Measurements from ENCODE around the gene KRT82. TPM values are rescaled to one million over a fixed set of nuclear protein-coding genes. Genes with fewer than 3 reads are reported as not detected.

The KRT82 gene
- total RNA-seq, 4 donors from 2014 or later, result not detected

DNA sequence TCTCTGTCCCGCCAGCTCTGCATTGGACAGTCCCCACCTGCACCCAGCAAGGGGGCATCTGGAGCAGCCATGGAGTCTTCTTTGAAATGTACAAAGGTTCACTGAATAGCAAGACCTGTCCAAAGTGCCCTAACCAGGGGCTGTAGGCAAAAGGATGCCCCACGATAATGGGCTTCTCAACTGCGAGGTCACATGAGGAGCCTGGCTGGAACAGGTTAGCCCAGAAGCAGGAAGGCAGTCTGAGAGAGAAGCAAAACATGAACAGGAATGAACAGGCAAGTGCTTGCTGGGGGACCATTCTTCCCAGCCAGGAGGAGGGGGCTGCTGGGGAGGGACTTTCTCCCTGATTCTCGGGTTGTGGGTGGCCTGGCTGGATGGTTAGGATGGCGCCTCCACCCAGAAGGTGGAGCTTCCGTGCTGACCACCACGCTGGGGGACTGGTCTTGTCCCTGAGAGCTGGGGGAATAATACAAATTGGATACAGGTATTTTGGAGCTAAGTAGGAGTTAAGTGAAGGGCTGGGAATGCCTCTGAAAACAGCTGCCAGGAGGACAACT, 46.0 kb downstream of the KRT82 start:
- 41 to 81% methylated on average over 3 to 7 of the region's 7 CpGs for WGBS, 2 donors (ENCODE audit: low coverage in 1 of 2)
- Histone ChIP-seq H3K27me3 (no peaks in the 10 kb centered on the region), H3K4me3 (no peak overlapping the region), H3K36me3 (no peaks in the 10 kb centered on the region), H3K27ac (no peak overlapping the region), H3K4me1 (no peaks in the 10 kb centered on the region), H3K9me3 (no peaks in the 10 kb centered on the region)
- TF ChIP-seq POLR2AphosphoS5 (IDR thresholded peaks at IDR 0.05) (no peak), POLR2A (IDR thresholded peaks at IDR 0.05) (no peak), EP300 (IDR thresholded peaks at IDR 0.05; ENCODE audit: low read depth) (no peak)
- TF ChIP-seq, protein P1, sequence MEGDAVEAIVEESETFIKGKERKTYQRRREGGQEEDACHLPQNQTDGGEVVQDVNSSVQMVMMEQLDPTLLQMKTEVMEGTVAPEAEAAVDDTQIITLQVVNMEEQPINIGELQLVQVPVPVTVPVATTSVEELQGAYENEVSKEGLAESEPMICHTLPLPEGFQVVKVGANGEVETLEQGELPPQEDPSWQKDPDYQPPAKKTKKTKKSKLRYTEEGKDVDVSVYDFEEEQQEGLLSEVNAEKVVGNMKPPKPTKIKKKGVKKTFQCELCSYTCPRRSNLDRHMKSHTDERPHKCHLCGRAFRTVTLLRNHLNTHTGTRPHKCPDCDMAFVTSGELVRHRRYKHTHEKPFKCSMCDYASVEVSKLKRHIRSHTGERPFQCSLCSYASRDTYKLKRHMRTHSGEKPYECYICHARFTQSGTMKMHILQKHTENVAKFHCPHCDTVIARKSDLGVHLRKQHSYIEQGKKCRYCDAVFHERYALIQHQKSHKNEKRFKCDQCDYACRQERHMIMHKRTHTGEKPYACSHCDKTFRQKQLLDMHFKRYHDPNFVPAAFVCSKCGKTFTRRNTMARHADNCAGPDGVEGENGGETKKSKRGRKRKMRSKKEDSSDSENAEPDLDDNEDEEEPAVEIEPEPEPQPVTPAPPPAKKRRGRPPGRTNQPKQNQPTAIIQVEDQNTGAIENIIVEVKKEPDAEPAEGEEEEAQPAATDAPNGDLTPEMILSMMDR (IDR thresholded peaks at IDR 0.05), result no peak
- no peak for DNase-seq
- intact Hi-C loops (cut with DNase I; ENCODE audit: low total_unique reads) (no loop called here), in situ Hi-C loops (cut with MboI; ENCODE audit: low pct_ligation_motif_present in 1 of 4, low pct_unique_long_range_greater_than_20kb in 1 of 4, low sequenced_read_pairs in 3 of 4) (no loop called here)

DNA sequence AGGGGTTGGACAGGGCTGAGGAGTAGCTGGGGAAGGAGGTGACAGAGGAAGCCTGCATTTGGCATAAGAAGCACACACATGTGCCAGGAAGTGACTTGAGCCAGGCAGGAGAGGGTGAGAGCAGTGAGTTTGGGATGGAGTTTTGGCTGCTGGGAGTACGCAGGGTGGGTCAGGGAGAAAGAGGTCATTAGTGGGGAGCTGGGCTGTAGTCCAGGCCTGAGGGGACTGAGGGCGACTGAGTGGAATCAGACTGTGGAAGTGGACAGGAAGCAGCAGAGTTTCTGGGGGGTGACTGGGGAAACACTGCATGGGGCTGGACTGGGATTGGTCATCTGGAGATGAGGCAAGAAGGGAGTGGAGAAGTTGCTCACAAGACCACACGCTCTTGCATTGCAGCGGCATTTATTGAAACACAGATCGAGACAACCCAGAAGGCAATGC, 46.5 kb downstream of the KRT82 start:
- no peaks in the 10 kb centered on the region for H3K27me3 ChIP-seq
- no peaks in the 10 kb centered on the region for H3K9me3 ChIP-seq
- H3K36me3 ChIP-seq, result no peaks in the 10 kb centered on the region
- intact Hi-C loops (cut with DNase I; ENCODE audit: low total_unique reads) (no loop called here), in situ Hi-C loops (cut with MboI; ENCODE audit: low pct_ligation_motif_present in 1 of 4, low pct_unique_long_range_greater_than_20kb in 1 of 4, low sequenced_read_pairs in 3 of 4) (no loop called here)
- H3K4me3 ChIP-seq, result no peak overlapping the region
- WGBS, 2 donors (ENCODE audit: low coverage in 1 of 2), result 86 to 88% methylated on average over 3 to 5 of the region's 5 CpGs
- no peak for DNase-seq
- no peak for TF ChIP-seq POLR2A (IDR thresholded peaks at IDR 0.05)
- no peak for TF ChIP-seq EP300 (IDR thresholded peaks at IDR 0.05; ENCODE audit: low read depth)
- TF ChIP-seq, protein P1 (IDR thresholded peaks at IDR 0.05), result no peak
- TF ChIP-seq POLR2AphosphoS5 (IDR thresholded peaks at IDR 0.05), result no peak
- H3K4me1 ChIP-seq, result no peaks in the 10 kb centered on the region
- no peak overlapping the region for H3K27ac ChIP-seq

DNA sequence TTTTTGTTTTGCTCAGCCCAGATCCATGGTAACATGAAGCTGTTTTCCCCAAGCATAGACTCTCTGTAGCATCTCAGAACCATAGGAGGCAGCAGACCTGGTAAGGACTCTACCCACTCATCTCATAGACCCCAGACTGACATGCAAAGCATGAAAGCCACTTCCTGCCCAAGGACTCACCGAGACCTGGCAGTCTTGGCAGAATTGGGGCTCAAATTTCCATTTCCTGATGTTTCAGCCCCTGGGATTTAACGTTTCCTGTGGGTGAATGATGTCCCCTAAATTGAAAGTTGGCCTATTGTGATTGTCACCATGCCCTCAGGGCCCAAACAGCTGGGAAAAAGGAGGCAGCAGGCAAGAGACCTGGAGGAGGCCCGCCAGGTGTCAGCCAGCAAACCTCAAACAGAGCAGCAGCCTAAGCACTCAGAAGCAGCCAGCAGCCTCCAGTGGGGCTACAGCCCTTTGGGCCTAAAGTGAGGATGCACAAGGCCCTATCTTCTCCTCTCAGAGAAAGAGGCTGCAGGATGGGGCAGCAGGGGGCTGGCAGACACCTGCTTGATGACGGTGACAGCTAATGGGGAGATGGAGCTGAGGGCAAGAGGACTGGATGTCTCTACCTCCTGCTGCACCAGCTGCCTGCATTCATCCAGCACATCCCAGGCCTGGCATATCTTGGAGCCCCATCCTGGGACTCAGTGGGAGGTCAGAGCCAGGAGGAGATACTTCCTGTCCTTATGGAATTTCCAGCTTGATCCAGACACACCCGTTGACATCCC, 47.4 kb downstream of the KRT82 start:
- no peaks in the 10 kb centered on the region for H3K9me3 ChIP-seq
- intact Hi-C loops (cut with DNase I; ENCODE audit: low total_unique reads), result no loop called here
- no peak for DNase-seq
- H3K36me3 ChIP-seq, result no peaks in the 10 kb centered on the region
- 40 to 71% methylated on average over 2 to 5 of the region's 5 CpGs for WGBS, 2 donors (ENCODE audit: low coverage in 1 of 2)
- in situ Hi-C loops (cut with MboI; ENCODE audit: low pct_ligation_motif_present in 1 of 4, low pct_unique_long_range_greater_than_20kb in 1 of 4, low sequenced_read_pairs in 3 of 4), result no loop called here
- TF ChIP-seq POLR2AphosphoS5 (IDR thresholded peaks at IDR 0.05) (no peak), POLR2A (IDR thresholded peaks at IDR 0.05) (no peak), EP300 (IDR thresholded peaks at IDR 0.05; ENCODE audit: low read depth) (no peak)
- TF ChIP-seq, protein P1 (IDR thresholded peaks at IDR 0.05), result no peak
- no peaks in the 10 kb centered on the region for H3K4me1 ChIP-seq
- no peaks in the 10 kb centered on the region for H3K27me3 ChIP-seq
- no peak overlapping the region for H3K4me3 ChIP-seq
- no peak overlapping the region for H3K27ac ChIP-seq

DNA sequence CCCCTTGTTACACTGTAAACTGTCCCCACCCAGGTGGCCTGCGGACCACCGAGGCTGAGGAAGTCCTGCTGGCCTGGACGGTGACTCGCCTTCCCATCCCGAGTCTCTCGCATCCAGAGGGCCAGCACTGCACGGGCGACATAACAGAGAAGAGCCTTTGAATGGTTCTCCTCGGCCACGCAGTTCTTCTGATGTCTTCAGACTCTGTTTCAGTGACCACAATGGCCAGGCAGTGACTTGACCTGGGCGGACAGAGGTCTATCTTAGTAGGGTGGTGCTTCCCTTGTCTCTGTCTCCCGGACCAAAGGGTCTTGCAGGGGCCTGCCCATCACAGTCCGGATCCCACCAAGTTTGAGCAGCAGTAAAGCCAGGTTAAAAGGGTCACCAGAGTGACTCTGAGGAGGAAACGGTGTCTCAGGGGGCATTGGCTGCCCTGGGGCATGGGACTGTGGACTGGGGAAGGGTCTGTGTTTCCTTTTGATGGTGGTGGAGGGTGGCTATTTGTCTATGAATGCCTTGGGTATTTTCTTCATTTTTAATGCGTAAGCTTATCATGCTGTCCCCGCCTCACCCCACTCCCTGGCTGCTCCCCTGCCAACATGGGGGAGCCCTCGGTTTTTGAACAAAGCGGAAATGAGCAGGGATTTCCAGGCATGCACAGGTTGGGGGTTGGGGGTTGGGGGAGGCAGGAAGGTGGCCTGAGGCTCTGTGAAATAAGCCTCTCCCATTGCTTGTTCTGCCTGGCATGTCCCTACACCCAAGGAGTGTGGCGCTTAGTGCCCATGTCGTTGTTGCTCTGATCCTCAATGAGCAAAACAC, 49.2 kb downstream of the KRT82 start:
- Histone ChIP-seq H3K4me3 (no peak overlapping the region), H3K27me3 (no peaks in the 10 kb centered on the region), H3K36me3 (no peaks in the 10 kb centered on the region), H3K9me3 (no peaks in the 10 kb centered on the region), H3K27ac (no peak overlapping the region), H3K4me1 (no peaks in the 10 kb centered on the region)
- intact Hi-C loops (cut with DNase I; ENCODE audit: low total_unique reads), result no loop called here
- WGBS, 2 donors (ENCODE audit: low coverage in 1 of 2), result 90% methylated on average over 19 of the region's 20 CpGs; no CpG with 5 or more reads in 1 of the 2 donors
- TF ChIP-seq POLR2A (IDR thresholded peaks at IDR 0.05), result no peak
- TF ChIP-seq POLR2AphosphoS5 (IDR thresholded peaks at IDR 0.05), result no peak
- TF ChIP-seq EP300 (IDR thresholded peaks at IDR 0.05; ENCODE audit: low read depth), result no peak
- TF ChIP-seq, protein P1 (IDR thresholded peaks at IDR 0.05), result no peak
- in situ Hi-C loops (cut with MboI; ENCODE audit: low pct_ligation_motif_present in 1 of 4, low pct_unique_long_range_greater_than_20kb in 1 of 4, low sequenced_read_pairs in 3 of 4), result no loop called here
- DNase-seq, result no peak

Measured in transverse colon (tissue), 4 donors.